GM12878 (cell line): ENCODE data around the gene ARSA. TPM values are rescaled to one million over a fixed set of nuclear protein-coding genes. Genes with fewer than 3 reads are reported as not detected.
"Not testable (repeated sequence)": the region's sequence is repeated elsewhere in the genome, so short reads cannot be mapped to it uniquely, and the experiment has no call there.

Experiments used
- ATAC-seq: fragments of 200-7000 bp; cut with Tn5 transposase; 3 replicates; pipeline ENCODE4 v1.9.1; 2020; ENCODE audit warnings: mild to moderate bottlenecking, moderate library complexity
- BruUV-seq: library from RNA; stranded (reverse); fragments of 400-500 nt; replicated peaks from 2 replicates; lab custom pipeline; 2021; lab: Mats Ljungman, UMichigan
- CTCF ChIA-PET: fragments of 300-600 bp; sonication (Branson Sonifier 250); formaldehyde crosslinking; extraction: SDS; loops from one replicate; lab custom pipeline; 2021; ENCODE audit warnings: inconsistent platforms; lab: Yijun Ruan, JAX
- POLR2A ChIA-PET: fragments of 350-600 bp; formaldehyde crosslinking; extraction: SDS; loops from one replicate; lab custom pipeline; 2021; ENCODE audit warnings: inconsistent platforms; lab: Charles Lee
- RAD21 ChIA-PET: fragments of 300-600 bp; sonication (Branson Sonifier 250); formaldehyde crosslinking; loops from one replicate; lab custom pipeline; 2023; ENCODE audit warnings: antibody characterized with exemption; ENCODE audit not compliant: unreplicated experiment; lab: Charles Lee
- SMC1A ChIA-PET: fragments of 300-600 bp; sonication (Branson Sonifier 250); formaldehyde crosslinking; loops from one replicate; lab custom pipeline; 2023; ENCODE audit not compliant: unreplicated experiment, uncharacterized antibody; lab: Charles Lee
- DNase-seq: peaks from one replicate; pipeline ENCODE4 v3.0.0-alpha.2; 2011; ENCODE audit warnings: low read depth, low spot score
- FAIRE-seq: peaks from 3 replicates; lab custom pipeline; 2011; peaks lifted over from hg19 to GRCh38; lab: Jason Lieb, UNC
- H2AFZ ChIP-seq: 2 replicates; pipeline ENCODE4 v1.6.0; 2011; ENCODE audit warnings: low read depth, low read length, control low read depth; ENCODE audit not compliant: control insufficient read depth
- H3K27ac ChIP-seq: 2 replicates; pipeline ENCODE4 v1.5.1; 2011; ENCODE audit warnings: control low read depth; ENCODE audit not compliant: control insufficient read depth, insufficient read depth
- H3K27me3 ChIP-seq, 2 experiments: replicated peaks in 1 of 2; 2 replicates each; pipeline versions ENCODE4 v1.6.0 to v1.6.1; 2011; ENCODE audit warnings: low read length in 1 of 2; ENCODE audit not compliant: control insufficient read depth in 2 of 2, insufficient read depth in 2 of 2
- H3K36me3 ChIP-seq, 2 experiments: 2 replicates each; pipeline ENCODE4 v1.5.1; 2011; ENCODE audit warnings: low read length in 1 of 2; ENCODE audit not compliant: control insufficient read depth in 2 of 2, insufficient read depth in 2 of 2
- H3K4me1 ChIP-seq: 2 replicates; pipeline ENCODE4 v1.6.1; 2011; ENCODE audit warnings: mild to moderate bottlenecking, low read length, moderate library complexity, mixed read lengths; ENCODE audit not compliant: control insufficient read depth, insufficient read depth
- H3K4me2 ChIP-seq: 2 replicates; pipeline ENCODE4 v1.6.0; 2011; ENCODE audit warnings: control low read depth; ENCODE audit not compliant: control insufficient read depth, insufficient read depth
- H3K4me3 ChIP-seq: fragments of 200-600 bp; sonication (generic); 2 replicates; pipeline ENCODE4 v1.5.1; 2016
- H3K79me2 ChIP-seq: 2 replicates; pipeline ENCODE4 v1.6.0; 2011; ENCODE audit warnings: low read length; ENCODE audit not compliant: control insufficient read depth, insufficient read depth
- H3K9ac ChIP-seq: 2 replicates; pipeline ENCODE4 v1.8.0; 2011; ENCODE audit warnings: low read length, control low read depth, mixed read lengths; ENCODE audit not compliant: control insufficient read depth, insufficient read depth
- H3K9me3 ChIP-seq: replicated peaks from 3 replicates; pipeline ENCODE4 v1.5.1; 2011; ENCODE audit warnings: mild to moderate bottlenecking, low read length; ENCODE audit not compliant: control insufficient read depth, insufficient read depth
- H4K20me1 ChIP-seq: 2 replicates; pipeline ENCODE4 v1.6.0; 2011; ENCODE audit not compliant: control insufficient read depth, insufficient read depth
- IRF5 ChIP-seq: fragments of 450-650 bp; IDR thresholded peaks from 2 replicates; pipeline ENCODE4 v1.6.1; 2017; ENCODE audit warnings: borderline replicate concordance
- MLLT1 ChIP-seq: fragments of 450-650 bp; IDR thresholded peaks from 2 replicates; pipeline ENCODE4 v1.6.1; 2016; ENCODE audit warnings: mild to moderate bottlenecking
- RAD51 ChIP-seq: fragments of 450-650 bp; IDR thresholded peaks from 2 replicates; pipeline ENCODE4 v1.6.1; 2016; ENCODE audit warnings: moderate library complexity, mild to moderate bottlenecking, inconsistent platforms
- ZBTB40 ChIP-seq: fragments of 450-650 bp; IDR thresholded peaks from 2 replicates; pipeline ENCODE4 v1.6.1; 2016; ENCODE audit warnings: mild to moderate bottlenecking, moderate library complexity, borderline replicate concordance
- WGBS: methylation state at CpG from one replicate; pipeline ENCODE4 v1.1.6; 2016; ENCODE audit warnings: low lambda C conversion rate; ENCODE audit not compliant: insufficient replicate concordance, insufficient coverage; ENCODE audit errors: missing lambda C conversion rate; 5-methylcytosine and 5-hydroxymethylcytosine counted together
- in situ Hi-C: fragments of 300-500 bp; cut with MboI; formaldehyde crosslinking; loops from 9 replicates; pipeline ENCODE4 v1.14.3; 2018; ENCODE audit warnings: mixed read lengths
- intact Hi-C: fragments of 100-400 bp; cut with micrococcal nuclease; formaldehyde crosslinking; loops from one replicate; pipeline ENCODE4 v1.14.2; 2022; ENCODE audit not compliant: unreplicated experiment
- polyA plus RNA-seq, 11 experiments: library from polyadenylated mRNA; depleted of rRNA in 4 of 11; unstranded in 6 of 11; stranded (reverse) in 5 of 11; fragments of >200 nt; fragmentation: Nextera tagmentation in 4 of 11; fragmentation: Illumina TruSeq in 1 of 11; extraction: Ambion mirVana in 4 of 11; extraction: Trizol in 1 of 11; gene quantifications; 1 replicate in 1 of 11; 2 replicates in 10 of 11; pipeline versions ENCODE4 v1.2.1 to v1.2.3, GENCODE V29; 2011 to 2016; ENCODE audit warnings: inconsistent platforms in 2 of 11, missing spikeins in 2 of 11, low read depth in 1 of 11
- total RNA-seq, 4 experiments: library from RNA; depleted of rRNA in 3 of 4; stranded (reverse); fragments of >200 nt in 3 of 4; fragmentation: Illumina TruSeq in 1 of 4; extraction: Trizol in 1 of 4; gene quantifications; 2 replicates each; pipeline versions ENCODE4 v1.2.1 to v1.2.3, GENCODE V29; 2013 to 2021

Gene ARSA
- total and polyA plus RNA-seq, 10 of the 15 experiments (the other 5 are each of a cell fraction or from before 2014, with no cell fraction given) = 0.39 to 26.3 (median 9.8) TPM

- no peak for TF ChIP-seq ZBTB40
- TF ChIP-seq IRF5 = no peak
- TF ChIP-seq MLLT1 = no peak
- TF ChIP-seq RAD51 = no peak
Observed at GRCh38 chr22:50660306-50660705, 32.4 kb upstream of the ARSA start (continued).

GRCh38 chr22:50659711-50660110, 31.8 kb upstream of the ARSA start:
- H3K9ac ChIP-seq, BruUV-seq, intact Hi-C loops, DNase-seq, H3K9me3 ChIP-seq, H3K36me3 ChIP-seq, ATAC-seq, H3K27ac ChIP-seq, H3K4me2 ChIP-seq, CTCF ChIA-PET, H3K27me3 ChIP-seq, FAIRE-seq, SMC1A ChIA-PET, H3K4me3 ChIP-seq, in situ Hi-C loops, H3K4me1 ChIP-seq, H4K20me1 ChIP-seq, H3K79me2 ChIP-seq, POLR2A ChIA-PET, H2AFZ ChIP-seq: not testable (repeated sequence)
- RAD21 ChIA-PET = interaction anchor here (0.7 kb wide), 1 partner anchor 12 kb away, joined by 3 read pairs; no protein-coding TSS in a partner anchor
- WGBS = 49% methylated on average over 7 of the region's 7 CpGs
